Motor neuron (in vitro differentiated cells): ENCODE data around the gene PIAS1. TPM values are rescaled to one million over a fixed set of nuclear protein-coding genes. Genes with fewer than 3 reads are reported as not detected.
A peak's percentile ranks its signal among the peaks of the same experiment; 100 is the strongest.

Experiments used
- ATAC-seq, 8 experiments: fragments of 200-7000 bp; cut with Tn5 transposase; replicated peaks in 6 of 8; 2 replicates each; pipeline ENCODE4 v1.8.0; 2021; ENCODE audit warnings: mild to moderate bottlenecking in 8 of 8, moderate library complexity in 8 of 8
- H3K27ac ChIP-seq, 2 donors: fragments of 250-450 bp; sonication (Bioruptor Pico); 2 replicates each; pipeline ENCODE4 v1.9.0; 2021; ENCODE audit warnings: antibody characterized with exemption in 2 of 2, mild to moderate bottlenecking in 2 of 2, moderate library complexity in 1 of 2
- H3K4me1 ChIP-seq, 2 donors: fragments of 250-450 bp; sonication (Bioruptor Pico); replicated peaks in 1 of 2; 2 replicates each; pipeline ENCODE4 v1.6.1; 2021; ENCODE audit warnings: antibody characterized with exemption in 2 of 2, mild to moderate bottlenecking in 2 of 2, moderate library complexity in 1 of 2
- H3K4me3 ChIP-seq, 5 donors: fragments of 250-450 bp; sonication (Bioruptor Pico); 2 replicates each; pipeline ENCODE4 v1.9.0; 2021; ENCODE audit warnings: antibody characterized with exemption in 5 of 5, mild to moderate bottlenecking in 5 of 5, moderate library complexity in 4 of 5
- WGBS, 10 experiments: fragments of 450-650 bp; shearing (Covaris generic); methylation state at CpG; one replicate each; pipeline ENCODE4 v1.0.0; 2022; 5-methylcytosine and 5-hydroxymethylcytosine counted together
- in situ Hi-C, 9 experiments: fragments of 400-800 bp; cut with MboI; loops; one replicate each; pipeline ENCODE4 v1.15.0; 2021; ENCODE audit warnings: low sequenced_read_pairs in 9 of 9, low pct_unique_long_range_greater_than_20kb in 2 of 9; ENCODE audit not compliant: unreplicated experiment in 9 of 9
- total RNA-seq, 8 experiments: library from RNA; unstranded; fragments of 300-600 nt; gene quantifications; 2 replicates each; pipeline versions ENCODE4 v1.2.3 to v1.2.4, GENCODE V29; 2022

PIAS1 gene
- total RNA-seq, 8 experiments from 2014 or later = 20.5 to 47.4 (median 31.3) TPM

DNA sequence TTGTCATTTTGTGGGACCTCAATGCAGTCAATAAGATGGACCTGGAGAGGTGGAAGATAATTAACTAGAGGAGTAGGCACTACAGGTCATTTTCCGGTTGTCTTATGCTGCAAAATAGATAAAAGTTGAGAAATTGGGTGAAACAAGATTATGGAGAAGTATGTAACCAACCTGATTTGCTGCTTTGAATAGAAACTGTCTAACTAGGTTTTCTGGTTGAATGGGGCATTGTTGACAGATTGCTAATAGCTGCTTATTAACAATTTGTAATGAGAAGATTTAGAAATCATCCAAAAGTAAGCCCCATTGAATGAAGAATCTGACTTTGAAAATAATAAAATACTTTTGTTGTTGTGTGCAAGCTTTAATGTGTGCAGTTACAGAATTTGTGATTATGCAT is 26.2 kb downstream of the PIAS1 start:
- Histone ChIP-seq H3K27ac (no peak overlapping the region), H3K4me3 (no peak overlapping the region), H3K4me1 (peaks cover 0 to 8% of the 10 kb centered on the region in 2 donors)
- no peak for ATAC-seq
- in situ Hi-C loops = no loop called here
- WGBS, 10 experiments = 71 to 100% (median 90%) methylated on average over 1 of the region's 1 CpG

GRCh38 chr15:68080783-68081182 is 26.7 kb downstream of the PIAS1 start:
- H3K4me1 ChIP-seq = peaks cover 0 to 8% of the 10 kb centered on the region in 2 donors
- in situ Hi-C loops = no loop called here
- no peak overlapping the region for H3K4me3 ChIP-seq
- peak in 1 of 8 experiments; percentile 49 for ATAC-seq
- no peak overlapping the region for H3K27ac ChIP-seq
- 0 to 100% (median 83%) methylated on average over 1 to 3 of the region's 3 CpGs for WGBS, 10 experiments

DNA sequence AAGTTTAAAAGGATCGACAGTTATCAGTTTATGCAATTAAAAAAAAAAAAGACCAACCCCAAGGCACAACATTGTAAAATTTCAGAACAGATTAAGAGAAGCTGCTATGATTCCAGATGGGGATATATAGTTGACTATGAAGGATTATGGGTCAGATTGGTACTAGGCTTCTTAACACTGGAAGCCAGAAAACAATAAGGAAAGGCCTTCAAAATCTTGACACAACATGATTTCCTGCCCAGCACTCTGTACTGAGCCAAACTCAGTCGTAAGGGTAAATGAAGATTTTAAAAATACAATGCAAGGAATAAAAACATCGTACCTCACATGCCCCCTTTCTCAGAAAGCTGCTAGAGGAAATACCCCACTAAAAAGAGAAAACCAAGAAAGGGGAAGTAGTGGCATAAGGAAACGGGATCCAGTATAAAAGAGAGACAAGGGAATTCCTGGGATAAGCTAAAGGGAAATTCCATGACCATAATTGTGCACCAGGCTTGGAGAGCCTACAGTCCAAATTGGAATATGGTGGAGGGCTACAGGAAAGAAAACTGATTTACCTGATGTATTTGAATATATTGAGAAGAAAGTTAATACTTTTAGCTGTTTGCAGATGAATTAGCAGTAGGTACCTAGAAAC is 27.9 kb downstream of the PIAS1 start:
- Histone ChIP-seq H3K4me1 (peaks cover 0 to 8% of the 10 kb centered on the region in 2 donors), H3K4me3 (no peak overlapping the region), H3K27ac (no peak overlapping the region)
- no peak for ATAC-seq
- WGBS, 10 experiments = 60 to 100% (median 91%) methylated on average over 1 to 4 of the region's 4 CpGs
- in situ Hi-C loops = no loop called here

DNA sequence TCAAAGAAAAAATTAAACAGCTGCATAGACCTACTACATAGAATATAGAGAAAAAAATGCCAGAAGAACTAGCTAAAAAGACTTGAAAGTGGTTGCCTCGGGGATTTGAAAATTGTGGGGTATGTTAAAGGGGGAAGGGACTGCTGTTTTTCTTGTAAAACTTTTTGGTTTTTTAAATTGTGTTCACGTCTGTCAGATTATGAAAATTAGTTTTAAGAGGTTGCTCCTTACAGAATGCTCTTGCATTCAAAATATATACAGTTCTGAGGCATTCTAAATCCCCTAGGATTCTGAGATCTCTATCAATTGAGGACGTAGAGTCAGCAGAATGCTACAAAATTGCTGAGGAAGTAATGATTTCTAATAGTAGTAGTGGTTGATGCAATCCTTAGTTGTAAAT is 28.6 kb downstream of the PIAS1 start:
- 42 to 88% (median 74%) methylated on average over 2 to 3 of the region's 3 CpGs for WGBS, 10 experiments
- no peak overlapping the region for H3K27ac ChIP-seq
- in situ Hi-C loops = no loop called here
- peaks cover 0 to 8% of the 10 kb centered on the region in 2 donors for H3K4me1 ChIP-seq
- no peak for ATAC-seq
- H3K4me3 ChIP-seq = no peak overlapping the region

DNA sequence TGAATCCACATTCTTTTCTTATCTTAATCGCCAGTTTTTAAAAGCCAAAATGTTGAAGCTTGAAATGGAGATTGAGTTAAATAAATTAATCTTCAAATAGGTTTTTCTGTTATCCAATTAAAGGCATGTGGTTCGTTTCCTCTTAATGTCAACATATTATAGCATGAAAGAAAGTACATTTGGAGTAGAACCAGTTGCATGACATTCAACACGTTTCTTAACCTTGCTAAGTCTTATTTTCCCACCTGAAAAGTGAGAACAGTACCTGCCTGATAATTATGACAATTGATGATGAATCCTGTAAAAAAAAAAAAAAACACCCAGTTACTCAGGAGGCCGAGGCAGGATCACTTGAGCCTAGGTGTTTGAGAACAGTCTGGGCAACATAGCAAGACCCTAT is 29.3 kb downstream of the PIAS1 start:
- no peak overlapping the region for H3K4me3 ChIP-seq
- no peak overlapping the region for H3K27ac ChIP-seq
- peaks cover 0 to 8% of the 10 kb centered on the region in 2 donors for H3K4me1 ChIP-seq
- in situ Hi-C loops = no loop called here
- WGBS, 10 experiments = 70 to 100% (median 95%) methylated on average over 1 to 4 of the region's 4 CpGs
- ATAC-seq = no peak

GRCh38 chr15:68085052-68085451 is 30.9 kb downstream of the PIAS1 start:
- in situ Hi-C loops = no loop called here
- WGBS, 10 experiments = 80 to 100% (median 100%) methylated on average over 1 of the region's 1 CpG; no CpG with 5 or more reads in 3 of the 10 experiments

DNA sequence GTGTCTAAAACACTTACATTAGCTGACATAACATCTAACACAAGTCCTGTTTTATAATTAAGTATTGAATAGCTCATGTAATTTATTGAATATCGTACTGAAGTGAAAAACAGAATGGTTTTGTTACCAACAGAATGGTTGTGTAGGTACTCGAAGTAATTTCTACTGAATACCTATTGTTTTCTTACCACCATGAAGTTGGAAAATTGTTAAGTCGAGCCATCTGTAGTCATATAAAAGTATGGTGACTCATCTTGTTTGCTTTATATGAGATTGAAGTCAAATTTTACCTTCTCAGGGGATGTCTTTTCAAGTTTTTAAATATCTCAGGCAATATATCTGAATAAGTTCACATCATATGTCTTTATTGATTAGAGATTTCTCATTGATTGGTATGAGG is 37.6 kb downstream of the PIAS1 start:
- Histone ChIP-seq H3K4me1 (no peaks in the 10 kb centered on the region), H3K27ac (no peak overlapping the region), H3K4me3 (no peak overlapping the region)
- 90 to 100% (median 100%) methylated on average over 1 to 3 of the region's 3 CpGs; no CpG with 5 or more reads in 2 of the 10 experiments for WGBS, 10 experiments
- in situ Hi-C loops = no loop called here
- ATAC-seq = no peak

More at GRCh38 chr15:68085052-68085451, 30.9 kb downstream of the PIAS1 start:
- Histone ChIP-seq H3K27ac (no peak overlapping the region), H3K4me3 (no peak overlapping the region), H3K4me1 (peaks cover 0 to 8% of the 10 kb centered on the region in 2 donors)
- ATAC-seq = no peak

GRCh38 chr15:68096099-68096498 is 42.0 kb downstream of the PIAS1 start:
- no peak for ATAC-seq
- Histone ChIP-seq H3K4me1 (no peaks in the 10 kb centered on the region), H3K4me3 (no peak overlapping the region), H3K27ac (no peak overlapping the region)
- in situ Hi-C loops = no loop called here
- 56 to 100% (median 100%) methylated on average over 1 of the region's 1 CpG for WGBS, 10 experiments

- no peak for ATAC-seq
- no peaks in the 10 kb centered on the region for H3K4me1 ChIP-seq
- in situ Hi-C loops = no loop called here
- H3K4me3 ChIP-seq = no peak overlapping the region
- no peak overlapping the region for H3K27ac ChIP-seq
Observed at GRCh38 chr15:68097029-68097428, 42.9 kb downstream of the PIAS1 start.

DNA sequence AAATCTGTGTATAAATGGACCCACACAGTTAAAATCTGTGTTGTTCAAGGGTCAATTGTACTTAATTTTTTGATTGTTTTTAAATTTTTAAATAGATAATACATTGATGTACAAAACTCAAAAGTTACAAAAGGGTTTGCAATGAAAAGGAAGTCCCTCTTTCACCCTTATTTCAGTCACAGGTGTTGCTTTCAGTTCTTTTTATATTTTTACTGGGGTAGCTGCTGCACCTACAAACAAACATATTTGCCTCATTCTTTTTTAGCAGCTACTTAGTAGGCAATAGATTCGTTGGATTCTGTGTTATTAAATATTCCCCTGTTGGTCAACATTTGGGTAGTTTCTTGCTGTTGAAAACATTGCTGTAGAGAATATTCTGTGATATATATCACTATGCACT is 44.4 kb downstream of the PIAS1 start:
- in situ Hi-C loops = no loop called here
- no peak overlapping the region for H3K4me3 ChIP-seq
- 30 to 100% (median 90%) methylated on average over 1 of the region's 1 CpG; no CpG with 5 or more reads in 2 of the 10 experiments for WGBS, 10 experiments
- H3K4me1 ChIP-seq = no peaks in the 10 kb centered on the region
- H3K27ac ChIP-seq = no peak overlapping the region
- ATAC-seq = no peak

DNA sequence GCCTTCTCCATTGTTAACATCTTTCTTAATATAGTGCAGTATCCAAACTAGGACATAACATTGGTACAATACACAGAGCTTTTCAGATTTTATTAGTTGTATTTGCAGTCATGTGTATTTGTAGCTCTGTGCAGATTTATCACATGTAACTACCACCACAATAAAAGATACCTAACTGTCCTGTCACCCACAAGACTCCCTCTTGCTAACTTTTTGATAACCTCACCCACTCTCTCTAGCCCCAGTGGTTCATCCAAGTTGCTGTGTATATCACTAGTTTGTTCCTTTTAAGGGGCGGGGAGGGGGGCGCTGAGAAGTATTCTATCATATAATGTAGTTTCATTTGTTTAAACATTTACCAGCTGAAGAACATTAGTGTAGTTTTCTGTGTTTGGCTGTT is 46.1 kb downstream of the PIAS1 start:
- no peak overlapping the region for H3K27ac ChIP-seq
- H3K4me1 ChIP-seq = no peaks in the 10 kb centered on the region
- 83 to 100% (median 97%) methylated on average over 1 to 2 of the region's 2 CpGs; no CpG with 5 or more reads in 6 of the 10 experiments for WGBS, 10 experiments
- H3K4me3 ChIP-seq = no peak overlapping the region
- in situ Hi-C loops = no loop called here
- no peak for ATAC-seq

GRCh38 chr15:68103603-68104002 is 49.5 kb downstream of the PIAS1 start:
- no peak for ATAC-seq
- Histone ChIP-seq H3K27ac (no peak overlapping the region), H3K4me1 (no peaks in the 10 kb centered on the region), H3K4me3 (no peak overlapping the region)
- in situ Hi-C loops = no loop called here
- 82 to 100% (median 96%) methylated on average over 3 to 6 of the region's 6 CpGs for WGBS, 10 experiments

- 8 to 100% (median 71%) methylated on average over 2 to 4 of the region's 4 CpGs; no CpG with 5 or more reads in 2 of the 10 experiments for WGBS, 10 experiments
Observed at GRCh38 chr15:68106656-68107055, 52.5 kb downstream of the PIAS1 start.

DNA sequence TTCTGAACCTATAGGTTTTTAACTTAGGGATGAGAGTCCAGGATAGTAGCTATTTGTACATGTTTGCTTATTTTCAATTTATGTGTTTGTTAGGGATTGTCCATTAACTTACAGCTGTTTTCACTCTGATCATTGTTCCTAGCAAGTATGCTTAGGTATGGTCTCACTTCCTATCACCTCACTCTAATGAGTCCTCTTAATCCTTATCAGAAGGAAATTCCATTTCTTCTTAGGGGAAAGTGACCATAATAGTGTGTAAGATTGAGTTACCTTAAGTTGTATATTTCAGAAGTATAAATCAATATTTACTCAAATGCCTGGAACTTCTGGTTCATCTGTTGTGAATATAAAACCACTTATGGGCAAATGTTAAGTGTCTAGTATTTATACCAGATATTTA is 53.0 kb downstream of the PIAS1 start:
- in situ Hi-C loops = no loop called here
- Histone ChIP-seq H3K4me1 (no peaks in the 10 kb centered on the region), H3K27ac (no peak overlapping the region), H3K4me3 (no peak overlapping the region)
- no peak for ATAC-seq

More at GRCh38 chr15:68106656-68107055, 52.5 kb downstream of the PIAS1 start:
- ATAC-seq = no peak
- Histone ChIP-seq H3K27ac (no peak overlapping the region), H3K4me1 (no peaks in the 10 kb centered on the region), H3K4me3 (no peak overlapping the region)
- in situ Hi-C loops = no loop called here
